ENCODE data around the gene GHRHR. TPM values are rescaled to one million over a fixed set of nuclear protein-coding genes. Genes with fewer than 3 reads are reported as not detected.

The GHRHR gene
- total RNA-seq, 4 donors from 2014 or later, result not detected

GRCh38 chr7:30918676-30919075, 45.1 kb upstream of the GHRHR start:
- no peak for TF ChIP-seq CTCF (IDR thresholded peaks at IDR 0.05; ENCODE audit: low read depth)

GRCh38 chr7:30920021-30920583, 43.7 kb upstream of the GHRHR start:
- TF ChIP-seq CTCF (IDR thresholded peaks at IDR 0.05; ENCODE audit: low read depth), result no peak

- TF ChIP-seq CTCF (IDR thresholded peaks at IDR 0.05; ENCODE audit: low read depth), result no peak
Measured at GRCh38 chr7:30920584-30921539, 42.9 kb upstream of the GHRHR start.

GRCh38 chr7:30921540-30922401, 42.0 kb upstream of the GHRHR start:
- no peak for TF ChIP-seq CTCF (IDR thresholded peaks at IDR 0.05; ENCODE audit: low read depth)

- no peak for TF ChIP-seq CTCF (IDR thresholded peaks at IDR 0.05; ENCODE audit: low read depth)
Measured at GRCh38 chr7:30922596-30922995, 41.2 kb upstream of the GHRHR start.

GRCh38 chr7:30923009-30923773, 40.6 kb upstream of the GHRHR start:
- no peak for TF ChIP-seq CTCF (IDR thresholded peaks at IDR 0.05; ENCODE audit: low read depth)
